Osteoblast (primary cell): ENCODE data around the gene TADA2A. TPM values are rescaled to one million over a fixed set of nuclear protein-coding genes. Genes with fewer than 3 reads are reported as not detected.

Source experiments
- DNase-seq: peaks from one replicate; pipeline ENCODE4 v3.0.0; 2011; ENCODE audit warnings: low spot score, mixed read lengths; ENCODE audit not compliant: insufficient read length; ENCODE audit errors: missing footprints
- H2AFZ ChIP-seq: 2 replicates; pipeline ENCODE4 v1.6.0; 2011; ENCODE audit warnings: mild to moderate bottlenecking, low read length
- H3K27ac ChIP-seq: 2 replicates; pipeline ENCODE4 v1.5.1; 2011; ENCODE audit warnings: mild to moderate bottlenecking, low read depth, low read length, moderate library complexity
- H3K27me3 ChIP-seq: 2 replicates; pipeline ENCODE4 v1.6.0; 2012; ENCODE audit warnings: mild to moderate bottlenecking, control low read depth, inconsistent platforms, low read length, moderate library complexity; ENCODE audit not compliant: insufficient read depth
- H3K36me3 ChIP-seq: 2 replicates; pipeline ENCODE4 v1.5.1; 2011; ENCODE audit warnings: mild to moderate bottlenecking, low read length, control low read depth, moderate library complexity; ENCODE audit not compliant: insufficient read depth
- H3K4me1 ChIP-seq: 2 replicates; pipeline ENCODE4 v1.5.1; 2011; ENCODE audit warnings: mild to moderate bottlenecking, low read length, control low read depth, moderate library complexity; ENCODE audit not compliant: insufficient read depth
- H3K4me2 ChIP-seq: 2 replicates; pipeline ENCODE4 v1.6.0; 2011; ENCODE audit warnings: mild to moderate bottlenecking, low read length; ENCODE audit not compliant: insufficient read depth
- H3K4me3 ChIP-seq: fragments of 200-600 bp; sonication (generic); 3 replicates; pipeline ENCODE4 v1.5.1; 2012; ENCODE audit warnings: mild to moderate bottlenecking, low read length, inconsistent platforms; ENCODE audit not compliant: insufficient read depth
- H3K79me2 ChIP-seq: 2 replicates; pipeline ENCODE4 v1.6.0; 2012; ENCODE audit warnings: mild to moderate bottlenecking, low read length, control low read depth, inconsistent platforms; ENCODE audit not compliant: insufficient read depth
- H3K9me3 ChIP-seq: 2 replicates; pipeline ENCODE4 v1.5.1; 2011; ENCODE audit warnings: low read depth, low read length, control low read depth
- H4K20me1 ChIP-seq: 2 replicates; pipeline ENCODE4 v1.6.0; 2012; ENCODE audit warnings: mild to moderate bottlenecking, low read length, control low read depth; ENCODE audit not compliant: insufficient read depth
- CTCF ChIP-seq: IDR thresholded peaks from 2 replicates; pipeline ENCODE4 v1.5.1; 2011; ENCODE audit warnings: mild to moderate bottlenecking, low read depth, low read length, moderate library complexity; ENCODE audit errors: extremely low read depth
- total RNA-seq: library from RNA; depleted of rRNA; stranded (reverse); fragments of >200 nt; gene quantifications from 2 replicates; pipeline ENCODE4 v1.2.3, GENCODE V29; 2012

Gene TADA2A
- total RNA-seq, 1 donor: 21.4 TPM

DNA sequence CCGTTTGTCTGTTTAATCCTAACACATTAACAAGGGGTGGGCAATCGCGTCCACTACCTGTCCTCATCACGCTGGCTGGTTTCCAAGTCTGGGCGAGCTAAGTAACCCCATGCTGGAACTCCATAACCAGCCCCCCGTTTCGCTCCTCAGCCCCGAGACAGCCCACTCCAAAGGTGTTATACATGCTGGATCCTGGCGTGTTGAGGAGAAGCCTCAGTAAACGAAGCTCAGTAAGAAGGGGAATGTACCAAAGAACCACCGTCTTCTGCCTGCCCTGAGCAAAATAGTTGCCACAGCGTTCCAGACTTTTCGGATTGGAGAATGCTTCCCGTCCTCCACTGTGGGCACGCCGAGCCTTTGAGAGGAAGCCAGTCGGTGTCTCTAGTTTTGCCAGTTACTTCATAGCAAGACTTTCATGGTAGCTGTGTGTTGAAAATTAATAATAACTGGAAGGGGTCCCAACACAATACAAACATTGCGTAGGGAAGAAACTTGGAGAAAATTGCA, 47.0 kb upstream of the TADA2A start:
- peaks cover 31% of the 10 kb centered on the region for H3K79me2 ChIP-seq
- H3K27ac ChIP-seq: peak overlapping the region; percentile 72
- H3K4me2 ChIP-seq: peak overlapping the region; percentile 88
- H2AFZ ChIP-seq: peak overlapping the region; percentile 88
- H3K36me3 ChIP-seq: no peaks in the 10 kb centered on the region
- DNase-seq: no peak
- no peaks in the 10 kb centered on the region for H3K9me3 ChIP-seq
- no peaks in the 10 kb centered on the region for H3K27me3 ChIP-seq
- peak overlapping the region; percentile 84 for H3K4me3 ChIP-seq
- H4K20me1 ChIP-seq: no peaks in the 10 kb centered on the region
- TF ChIP-seq CTCF: no peak
- peaks cover 22% of the 10 kb centered on the region for H3K4me1 ChIP-seq

DNA sequence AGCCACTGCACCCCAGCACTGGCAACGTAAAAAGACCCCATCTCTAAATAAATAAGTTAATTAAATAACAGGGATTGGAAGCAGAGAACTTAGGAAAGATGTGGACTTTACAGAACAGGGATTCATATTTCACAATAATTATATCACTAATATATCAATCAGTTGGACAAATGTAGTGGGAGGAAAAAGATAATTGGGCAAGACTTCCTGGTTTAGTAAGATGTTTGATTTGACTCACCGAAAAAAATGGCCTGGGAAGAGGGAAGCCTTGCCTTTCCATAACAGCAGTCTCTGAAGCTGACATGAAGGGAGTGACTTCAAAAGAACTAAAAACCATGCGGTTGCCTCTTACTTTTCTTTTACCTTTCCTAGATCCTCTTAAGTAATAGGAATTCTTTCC, 46.1 kb upstream of the TADA2A start:
- H3K9me3 ChIP-seq: no peaks in the 10 kb centered on the region
- H2AFZ ChIP-seq: no peak overlapping the region
- no peak for TF ChIP-seq CTCF
- DNase-seq: peak; percentile 23
- no peak overlapping the region for H3K27ac ChIP-seq
- H3K36me3 ChIP-seq: no peaks in the 10 kb centered on the region
- H3K4me3 ChIP-seq: no peak overlapping the region
- H3K79me2 ChIP-seq: peaks cover 26% of the 10 kb centered on the region
- no peaks in the 10 kb centered on the region for H4K20me1 ChIP-seq
- peaks cover 22% of the 10 kb centered on the region for H3K4me1 ChIP-seq
- H3K4me2 ChIP-seq: peak overlapping the region; percentile 88
- H3K27me3 ChIP-seq: no peaks in the 10 kb centered on the region

DNA sequence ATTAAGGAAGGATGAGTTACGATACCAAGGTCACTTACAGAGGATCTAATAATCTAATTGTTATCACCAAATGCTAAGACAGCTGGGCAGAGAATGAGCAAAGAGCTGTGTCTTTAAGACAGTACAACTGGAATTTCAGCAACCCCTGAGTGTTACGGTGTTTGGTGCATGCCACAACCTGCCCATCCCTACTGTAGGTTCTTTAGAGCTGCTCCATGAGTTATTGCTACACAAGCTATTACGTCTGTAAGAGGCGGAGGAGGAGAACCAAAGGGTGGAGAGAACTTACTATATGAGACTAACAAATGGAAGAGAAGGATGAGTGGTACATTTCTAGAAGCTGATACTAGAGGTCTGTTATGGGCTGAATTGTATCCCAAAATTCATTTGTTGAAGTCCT, 45.1 kb upstream of the TADA2A start:
- no peaks in the 10 kb centered on the region for H4K20me1 ChIP-seq
- no peaks in the 10 kb centered on the region for H3K27me3 ChIP-seq
- no peak for TF ChIP-seq CTCF
- H3K9me3 ChIP-seq: no peaks in the 10 kb centered on the region
- H3K36me3 ChIP-seq: no peaks in the 10 kb centered on the region
- peak; percentile 38 for DNase-seq
- no peak overlapping the region for H3K4me3 ChIP-seq
- no peak overlapping the region for H2AFZ ChIP-seq
- no peak overlapping the region for H3K27ac ChIP-seq
- H3K79me2 ChIP-seq: peaks cover 22% of the 10 kb centered on the region
- peaks cover 22% of the 10 kb centered on the region for H3K4me1 ChIP-seq
- H3K4me2 ChIP-seq: no peak overlapping the region

DNA sequence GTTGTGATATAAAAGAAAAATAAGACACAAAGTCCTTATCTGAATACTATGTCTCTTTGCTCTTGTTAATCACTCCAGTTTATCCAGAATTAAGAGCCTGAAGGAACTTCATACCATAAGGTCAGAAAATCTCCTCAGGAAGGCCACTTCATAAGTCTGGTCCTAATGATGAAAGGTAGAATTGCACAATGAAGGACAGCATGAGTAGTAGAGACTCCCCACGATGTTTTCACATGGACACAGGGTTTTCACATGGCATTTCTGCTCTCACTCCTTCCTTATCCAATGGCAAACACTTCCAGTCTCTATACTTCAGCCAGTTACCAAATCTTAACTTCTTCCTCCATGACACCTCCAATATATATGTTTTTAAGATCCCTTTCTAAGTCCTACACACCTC, 41.1 kb upstream of the TADA2A start:
- no peak overlapping the region for H3K4me3 ChIP-seq
- no peaks in the 10 kb centered on the region for H3K79me2 ChIP-seq
- no peaks in the 10 kb centered on the region for H3K27me3 ChIP-seq
- no peaks in the 10 kb centered on the region for H4K20me1 ChIP-seq
- no peak for DNase-seq
- H3K4me2 ChIP-seq: no peak overlapping the region
- no peak for TF ChIP-seq CTCF
- H3K4me1 ChIP-seq: peaks cover 5% of the 10 kb centered on the region
- H3K27ac ChIP-seq: no peak overlapping the region
- H3K36me3 ChIP-seq: no peaks in the 10 kb centered on the region
- no peak overlapping the region for H2AFZ ChIP-seq
- no peaks in the 10 kb centered on the region for H3K9me3 ChIP-seq
